ENCODE results near the gene MAP1B. TPM values are rescaled to one million over a fixed set of nuclear protein-coding genes. Genes with fewer than 3 reads are reported as not detected.

Gene MAP1B
- total RNA-seq, 1 donor from 2014 or later: 58.6 TPM

DNA sequence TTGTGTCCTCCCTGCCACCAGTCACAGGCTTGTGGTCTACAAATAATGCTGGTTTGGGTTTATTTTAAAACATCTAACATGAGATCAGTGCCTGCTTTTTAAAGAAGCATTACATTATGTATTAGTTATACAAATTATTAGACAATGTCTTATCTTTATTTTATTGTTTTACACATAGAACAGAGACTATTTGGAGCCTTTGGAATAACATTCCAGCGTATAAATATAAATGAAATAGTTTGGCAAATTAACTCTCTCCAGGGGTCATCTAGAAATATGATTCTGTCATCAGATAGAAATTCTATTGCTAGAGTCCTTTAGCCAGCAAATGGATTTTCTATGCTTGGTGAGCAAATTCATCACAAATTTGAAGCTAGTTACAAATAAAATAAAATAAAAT, 22.4 kb downstream of the MAP1B start:
- Mint-ChIP-seq H3K9me3 (ENCODE audit: low read depth) (no peaks in the 10 kb centered on the region), H3K36me3 (ENCODE audit: insufficient read depth) (no peaks in the 10 kb centered on the region), H3K27me3 (no peaks in the 10 kb centered on the region), H3K4me3 (ENCODE audit: low read depth) (no peak overlapping the region), H3K4me1 (ENCODE audit: low read depth) (peaks cover 9% of the 10 kb centered on the region), H3K27ac (no peak overlapping the region)
- TF ChIP-seq, protein P1, sequence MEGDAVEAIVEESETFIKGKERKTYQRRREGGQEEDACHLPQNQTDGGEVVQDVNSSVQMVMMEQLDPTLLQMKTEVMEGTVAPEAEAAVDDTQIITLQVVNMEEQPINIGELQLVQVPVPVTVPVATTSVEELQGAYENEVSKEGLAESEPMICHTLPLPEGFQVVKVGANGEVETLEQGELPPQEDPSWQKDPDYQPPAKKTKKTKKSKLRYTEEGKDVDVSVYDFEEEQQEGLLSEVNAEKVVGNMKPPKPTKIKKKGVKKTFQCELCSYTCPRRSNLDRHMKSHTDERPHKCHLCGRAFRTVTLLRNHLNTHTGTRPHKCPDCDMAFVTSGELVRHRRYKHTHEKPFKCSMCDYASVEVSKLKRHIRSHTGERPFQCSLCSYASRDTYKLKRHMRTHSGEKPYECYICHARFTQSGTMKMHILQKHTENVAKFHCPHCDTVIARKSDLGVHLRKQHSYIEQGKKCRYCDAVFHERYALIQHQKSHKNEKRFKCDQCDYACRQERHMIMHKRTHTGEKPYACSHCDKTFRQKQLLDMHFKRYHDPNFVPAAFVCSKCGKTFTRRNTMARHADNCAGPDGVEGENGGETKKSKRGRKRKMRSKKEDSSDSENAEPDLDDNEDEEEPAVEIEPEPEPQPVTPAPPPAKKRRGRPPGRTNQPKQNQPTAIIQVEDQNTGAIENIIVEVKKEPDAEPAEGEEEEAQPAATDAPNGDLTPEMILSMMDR (IDR thresholded peaks at IDR 0.05; ENCODE audit: unreplicated experiment): no peak
- DNase-seq (ENCODE audit: low spot score, unreplicated experiment): no peak

DNA sequence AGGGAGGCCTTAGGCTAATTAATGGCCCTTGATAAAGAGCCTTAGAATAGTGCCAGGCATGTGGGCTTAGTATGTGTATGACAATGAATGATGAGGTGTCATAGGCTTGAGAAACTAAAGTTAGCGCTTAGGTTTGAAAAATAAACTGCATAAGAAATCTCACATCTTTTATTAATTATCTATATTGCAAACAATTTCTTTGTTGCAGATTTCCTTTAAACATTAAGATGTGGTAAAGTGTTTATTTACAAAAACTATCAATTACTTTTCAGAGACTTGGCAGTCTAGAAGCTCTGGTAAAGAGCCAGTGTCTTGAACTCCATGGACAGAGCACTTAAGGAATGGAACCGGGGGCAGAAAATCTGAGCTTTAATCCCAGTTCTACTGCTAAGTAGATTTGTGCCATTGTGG, 23.1 kb downstream of the MAP1B start:
- Mint-ChIP-seq H3K4me3 (ENCODE audit: low read depth) (no peak overlapping the region), H3K36me3 (ENCODE audit: insufficient read depth) (no peaks in the 10 kb centered on the region), H3K27me3 (no peaks in the 10 kb centered on the region), H3K27ac (no peak overlapping the region), H3K4me1 (ENCODE audit: low read depth) (peaks cover 9% of the 10 kb centered on the region), H3K9me3 (ENCODE audit: low read depth) (no peaks in the 10 kb centered on the region)
- DNase-seq (ENCODE audit: low spot score, unreplicated experiment): no peak
- TF ChIP-seq, protein P1 (IDR thresholded peaks at IDR 0.05; ENCODE audit: unreplicated experiment): no peak

DNA sequence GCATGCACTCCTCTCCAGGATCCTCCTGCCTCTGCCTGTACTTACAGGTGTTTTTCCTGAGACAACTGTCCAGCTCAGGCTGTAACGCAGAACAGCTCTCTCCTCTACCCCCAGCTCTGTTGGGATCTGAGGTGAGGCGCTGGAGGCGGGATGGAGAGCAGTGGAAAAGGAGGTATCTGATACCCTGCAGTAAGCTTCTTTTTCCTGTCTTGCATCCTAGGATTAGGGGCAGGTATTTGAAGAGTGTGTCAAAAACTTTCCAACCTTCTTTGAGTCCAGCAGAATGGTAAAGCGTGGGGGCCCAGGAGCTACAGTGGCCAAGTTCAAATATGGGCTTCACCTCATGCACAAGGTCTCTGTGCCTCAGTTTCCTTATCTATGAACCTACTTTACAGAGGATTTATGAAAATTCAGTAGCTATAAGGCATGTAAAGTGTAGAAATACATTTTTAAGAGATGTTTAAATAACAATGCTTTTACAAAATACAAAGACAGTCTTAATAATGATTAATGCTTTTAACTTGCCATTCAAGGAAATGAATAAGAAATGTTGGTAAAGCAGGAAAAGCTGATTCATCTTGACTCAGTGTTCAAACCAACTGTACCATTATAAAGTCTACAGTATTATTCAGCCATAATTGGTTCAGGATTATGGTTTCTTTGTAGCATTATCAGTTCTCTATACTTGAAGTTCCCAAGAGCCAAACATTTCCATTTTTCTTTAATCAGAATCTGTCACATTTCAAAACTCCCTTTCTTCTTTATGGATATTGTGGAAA, 26.1 kb downstream of the MAP1B start:
- no peaks in the 10 kb centered on the region for H3K9me3 Mint-ChIP-seq (ENCODE audit: low read depth)
- no peaks in the 10 kb centered on the region for H3K27me3 Mint-ChIP-seq
- TF ChIP-seq, protein P1 (IDR thresholded peaks at IDR 0.05; ENCODE audit: unreplicated experiment): no peak
- H3K4me1 Mint-ChIP-seq (ENCODE audit: low read depth): peaks cover 3% of the 10 kb centered on the region
- no peak overlapping the region for H3K4me3 Mint-ChIP-seq (ENCODE audit: low read depth)
- DNase-seq (ENCODE audit: low spot score, unreplicated experiment): no peak
- no peak overlapping the region for H3K27ac Mint-ChIP-seq
- H3K36me3 Mint-ChIP-seq (ENCODE audit: insufficient read depth): no peaks in the 10 kb centered on the region

DNA sequence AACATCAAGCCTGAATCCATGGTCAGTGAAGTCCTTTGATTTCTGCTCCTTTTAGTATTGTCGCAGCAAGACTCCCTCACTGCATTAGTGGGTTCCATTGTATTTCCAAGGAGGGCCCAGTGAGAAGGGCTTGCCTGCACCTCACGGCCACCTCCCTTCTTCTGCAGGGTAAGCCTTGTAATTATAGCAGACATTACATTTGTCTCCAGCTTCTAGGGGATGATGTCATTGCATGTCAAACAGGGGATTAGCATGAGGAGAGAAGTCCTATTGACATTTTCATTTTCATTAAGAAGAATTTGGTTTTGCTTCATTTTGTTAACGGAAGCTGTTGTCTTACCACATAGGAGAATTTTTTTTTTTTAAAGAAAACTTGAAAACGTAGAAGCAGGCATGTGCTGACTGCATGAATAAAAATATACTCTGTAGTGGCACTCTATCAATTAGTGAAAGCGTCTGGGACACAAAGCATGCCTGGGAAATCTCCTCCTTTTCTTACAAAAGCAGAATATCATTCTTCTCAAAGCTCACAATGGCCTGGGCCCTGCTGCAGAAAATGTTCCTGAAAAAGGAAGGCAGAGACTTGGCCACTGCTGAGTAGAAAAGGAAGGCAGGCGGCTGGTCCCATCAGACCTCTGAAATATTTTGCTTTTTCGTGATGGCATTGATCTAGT, 27.1 kb downstream of the MAP1B start:
- TF ChIP-seq, protein P1 (IDR thresholded peaks at IDR 0.05; ENCODE audit: unreplicated experiment): no peak
- peaks cover 3% of the 10 kb centered on the region for H3K4me1 Mint-ChIP-seq (ENCODE audit: low read depth)
- no peaks in the 10 kb centered on the region for H3K36me3 Mint-ChIP-seq (ENCODE audit: insufficient read depth)
- DNase-seq (ENCODE audit: low spot score, unreplicated experiment): no peak
- H3K4me3 Mint-ChIP-seq (ENCODE audit: low read depth): no peak overlapping the region
- no peak overlapping the region for H3K27ac Mint-ChIP-seq
- no peaks in the 10 kb centered on the region for H3K9me3 Mint-ChIP-seq (ENCODE audit: low read depth)
- H3K27me3 Mint-ChIP-seq: no peaks in the 10 kb centered on the region

DNA sequence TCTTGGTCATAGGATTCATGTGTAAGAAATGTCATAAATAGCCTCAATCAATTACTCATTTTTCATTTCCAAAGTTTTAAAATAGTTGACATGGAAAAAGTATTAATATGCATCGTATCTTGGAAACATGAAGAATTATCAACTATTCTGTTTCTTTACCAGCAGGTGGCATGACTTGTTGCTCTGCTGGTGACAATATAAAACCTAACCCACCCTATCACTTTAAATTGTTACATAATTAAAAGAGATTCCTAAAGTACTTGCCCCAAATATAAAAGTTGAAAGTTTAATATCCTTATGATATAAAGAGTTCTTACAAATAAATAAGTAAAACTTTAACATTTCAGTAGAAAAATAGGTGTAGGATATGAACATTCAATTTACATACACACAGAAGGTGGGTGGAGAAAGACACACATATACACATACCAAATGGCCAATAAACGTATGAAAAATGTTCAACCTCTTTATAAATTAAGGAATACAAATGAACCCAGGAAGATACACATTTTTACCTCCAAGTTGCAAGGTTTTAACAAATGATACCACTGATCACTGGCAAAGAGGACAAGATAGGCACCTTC, 30.6 kb downstream of the MAP1B start:
- Mint-ChIP-seq H3K9me3 (ENCODE audit: low read depth) (no peaks in the 10 kb centered on the region), H3K4me1 (ENCODE audit: low read depth) (peaks cover 3% of the 10 kb centered on the region), H3K4me3 (ENCODE audit: low read depth) (no peak overlapping the region), H3K36me3 (ENCODE audit: insufficient read depth) (no peaks in the 10 kb centered on the region), H3K27ac (no peak overlapping the region), H3K27me3 (no peaks in the 10 kb centered on the region)
- no peak for DNase-seq (ENCODE audit: low spot score, unreplicated experiment)
- TF ChIP-seq, protein P1 (IDR thresholded peaks at IDR 0.05; ENCODE audit: unreplicated experiment): peak; percentile 58

Measured in progenitor cell of endocrine pancreas (in vitro differentiated cells).